Measurements from ENCODE around the gene TRAPPC2. TPM values are rescaled to one million over a fixed set of nuclear protein-coding genes. Genes with fewer than 3 reads are reported as not detected.

Gene TRAPPC2
- total and polyA plus RNA-seq, 12 donors, result 4.3 to 20.5 (median 11.0) TPM

- Histone ChIP-seq H3K4me3 (no peak overlapping the region), H3K36me3 (replicated peaks in 1 of 2) (peaks cover 0 to 16% of the 10 kb centered on the region in 2 donors), H3K27me3 (no peaks in the 10 kb centered on the region), H3K9me3 (replicated peaks in 1 of 3) (no peaks in the 10 kb centered on the region), H3K27ac (peak overlapping the region in 2 of 5 donors; percentile 26 to 41), H3K4me1 (replicated peaks in 1 of 2) (peaks cover 4 to 8% of the 10 kb centered on the region in 2 donors)
- TF ChIP-seq, protein P1, sequence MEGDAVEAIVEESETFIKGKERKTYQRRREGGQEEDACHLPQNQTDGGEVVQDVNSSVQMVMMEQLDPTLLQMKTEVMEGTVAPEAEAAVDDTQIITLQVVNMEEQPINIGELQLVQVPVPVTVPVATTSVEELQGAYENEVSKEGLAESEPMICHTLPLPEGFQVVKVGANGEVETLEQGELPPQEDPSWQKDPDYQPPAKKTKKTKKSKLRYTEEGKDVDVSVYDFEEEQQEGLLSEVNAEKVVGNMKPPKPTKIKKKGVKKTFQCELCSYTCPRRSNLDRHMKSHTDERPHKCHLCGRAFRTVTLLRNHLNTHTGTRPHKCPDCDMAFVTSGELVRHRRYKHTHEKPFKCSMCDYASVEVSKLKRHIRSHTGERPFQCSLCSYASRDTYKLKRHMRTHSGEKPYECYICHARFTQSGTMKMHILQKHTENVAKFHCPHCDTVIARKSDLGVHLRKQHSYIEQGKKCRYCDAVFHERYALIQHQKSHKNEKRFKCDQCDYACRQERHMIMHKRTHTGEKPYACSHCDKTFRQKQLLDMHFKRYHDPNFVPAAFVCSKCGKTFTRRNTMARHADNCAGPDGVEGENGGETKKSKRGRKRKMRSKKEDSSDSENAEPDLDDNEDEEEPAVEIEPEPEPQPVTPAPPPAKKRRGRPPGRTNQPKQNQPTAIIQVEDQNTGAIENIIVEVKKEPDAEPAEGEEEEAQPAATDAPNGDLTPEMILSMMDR (IDR thresholded peaks at IDR 0.05), result no peak
- TF ChIP-seq POLR2A (IDR thresholded peaks at IDR 0.05), result no peak
- intact Hi-C loops (cut with DNase I), result no loop called here
- DNase-seq, result peak in 1 of 7 donors; percentile 40
- WGBS, 4 donors, result 56 to 69% (median 59%) methylated on average over 6 to 7 of the region's 7 CpGs
Measured at GRCh38 chrX:13721819-13722519, 12.5 kb downstream of the TRAPPC2 start.

- no peak for TF ChIP-seq POLR2A (IDR thresholded peaks at IDR 0.05)
- TF ChIP-seq, protein P1 (IDR thresholded peaks at IDR 0.05), result no peak
- WGBS, 4 donors, result 86 to 89% (median 88%) methylated on average over 4 of the region's 4 CpGs
- Histone ChIP-seq H3K27me3 (no peaks in the 10 kb centered on the region), H3K4me1 (replicated peaks in 1 of 2) (peaks cover 4 to 8% of the 10 kb centered on the region in 2 donors), H3K27ac (peak overlapping the region in 2 of 5 donors; percentile 26 to 41), H3K36me3 (replicated peaks in 1 of 2) (peaks cover 0 to 16% of the 10 kb centered on the region in 2 donors), H3K9me3 (replicated peaks in 1 of 3) (no peaks in the 10 kb centered on the region), H3K4me3 (no peak overlapping the region)
- DNase-seq, result no peak
- intact Hi-C loops (cut with DNase I), result no loop called here
Measured at GRCh38 chrX:13721371-13721770, 13.0 kb downstream of the TRAPPC2 start.

GRCh38 chrX:13719192-13719856, 15.1 kb downstream of the TRAPPC2 start:
- Histone ChIP-seq H3K27ac (no peak overlapping the region), H3K4me1 (replicated peaks in 1 of 2) (peaks cover 4 to 8% of the 10 kb centered on the region in 2 donors), H3K36me3 (replicated peaks in 1 of 2) (peaks cover 0 to 16% of the 10 kb centered on the region in 2 donors), H3K4me3 (no peak overlapping the region), H3K9me3 (replicated peaks in 1 of 3) (no peaks in the 10 kb centered on the region), H3K27me3 (no peaks in the 10 kb centered on the region)
- intact Hi-C loops (cut with DNase I), result no loop called here
- TF ChIP-seq, protein P1 (IDR thresholded peaks at IDR 0.05), result no peak
- DNase-seq, result no peak
- WGBS, 4 donors, result 79 to 91% (median 82%) methylated on average over 3 of the region's 3 CpGs

- intact Hi-C loops (cut with DNase I), result no loop called here
- H3K36me3 ChIP-seq (replicated peaks in 1 of 2), result peaks cover 0 to 16% of the 10 kb centered on the region in 2 donors
- WGBS, 4 donors, result 64 to 87% (median 78%) methylated on average over 3 to 7 of the region's 7 CpGs
- no peaks in the 10 kb centered on the region for H3K27me3 ChIP-seq
- no peak overlapping the region for H3K27ac ChIP-seq
- DNase-seq, result no peak
- H3K9me3 ChIP-seq (replicated peaks in 1 of 3), result no peaks in the 10 kb centered on the region
- H3K4me1 ChIP-seq (replicated peaks in 1 of 2), result peaks cover 4 to 8% of the 10 kb centered on the region in 2 donors
- TF ChIP-seq POLR2A (IDR thresholded peaks at IDR 0.05), result no peak
- TF ChIP-seq, protein P1 (IDR thresholded peaks at IDR 0.05), result no peak
- no peak overlapping the region for H3K4me3 ChIP-seq
Measured at GRCh38 chrX:13717700-13718472, 16.5 kb downstream of the TRAPPC2 start.

All from adrenal gland (tissue), 12 donors.